Activated naive CD4-positive, alpha-beta T cell treated with Interleukin-2 at 50 U/mL for 16 hours (primary cell): ENCODE data around the gene HNRNPCL4.
"Not testable (repeated sequence)": the region's sequence is repeated elsewhere in the genome, so short reads cannot be mapped to it uniquely, and the experiment has no call there.

ENCODE experiments used
- DNase-seq: peaks from one replicate; pipeline ENCODE4 v3.0.0-alpha.2; 2020

HNRNPCL4 gene

GRCh38 chr1:13165531-13165930 is at the start of gene HNRNPCL4:
TSS of gene HNRNPCL4 (minus strand) at chr1:13165631. CDS start at chr1:13165467, 164 bp downstream.
- not testable (repeated sequence) for DNase-seq

GRCh38 chr1:13208712-13209111 is 43.3 kb upstream of the HNRNPCL4 start:
- DNase-seq: not testable (repeated sequence)

DNA sequence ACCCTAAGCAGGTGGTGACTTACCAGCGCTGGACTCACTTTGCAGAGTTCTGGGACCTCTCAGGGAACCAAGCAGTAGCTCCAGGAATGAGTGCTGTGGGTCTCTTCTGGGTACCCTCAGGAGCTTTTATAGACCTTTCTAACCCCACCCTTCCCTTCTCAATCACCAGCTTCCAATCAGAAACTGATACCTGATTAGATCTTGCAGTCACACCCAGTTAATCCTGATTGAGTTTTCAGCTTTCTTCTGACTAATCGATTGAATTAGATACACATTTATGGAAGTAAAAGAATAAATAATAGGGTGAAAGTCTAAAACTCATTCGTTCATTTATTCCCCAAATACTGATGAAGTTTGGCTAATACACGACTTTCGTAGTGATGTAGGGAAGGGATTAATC is 35.9 kb upstream of the HNRNPCL4 start, which contains the start of gene PRAMEF13:
TSS of gene PRAMEF13 (minus strand) at position 101 of the 400 bp plus-strand sequence. CDS start 1,820 bp downstream, outside the sequence.
- DNase-seq: not testable (repeated sequence)

DNA sequence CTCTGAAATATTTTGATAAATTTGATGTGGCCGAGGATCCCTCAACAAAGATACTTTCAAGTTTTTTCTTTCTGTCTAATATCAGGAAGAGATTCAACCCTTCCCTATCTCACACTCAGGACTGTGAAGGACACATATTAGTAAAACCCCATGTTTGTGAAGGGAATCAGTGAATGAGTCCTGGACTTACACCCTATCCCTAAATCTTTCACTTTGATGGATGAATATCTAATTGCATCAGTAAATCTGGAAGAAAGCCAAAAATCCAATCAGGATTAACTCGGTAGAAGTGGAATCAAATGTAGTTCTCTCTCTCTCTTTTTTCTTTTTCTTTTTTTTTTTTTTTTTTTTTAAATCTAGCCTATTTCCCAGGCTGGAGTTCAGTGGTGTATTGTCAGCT is 6.1 kb upstream of the HNRNPCL4 start, which contains the start of gene PRAMEF9:
TSS of gene PRAMEF9 (plus strand) at position 301 of the 400 bp plus-strand sequence. CDS start 3,433 bp downstream, outside the sequence.
- not testable (repeated sequence) for DNase-seq

- not testable (repeated sequence) for DNase-seq
Measured at GRCh38 chr1:13155909-13156308, 9.5 kb downstream of the HNRNPCL4 start, which contains the start of gene PRAMEF26. TSS of gene PRAMEF26 (minus strand) at chr1:13156009. CDS start at chr1:13153095, 2,914 bp downstream.

DNA sequence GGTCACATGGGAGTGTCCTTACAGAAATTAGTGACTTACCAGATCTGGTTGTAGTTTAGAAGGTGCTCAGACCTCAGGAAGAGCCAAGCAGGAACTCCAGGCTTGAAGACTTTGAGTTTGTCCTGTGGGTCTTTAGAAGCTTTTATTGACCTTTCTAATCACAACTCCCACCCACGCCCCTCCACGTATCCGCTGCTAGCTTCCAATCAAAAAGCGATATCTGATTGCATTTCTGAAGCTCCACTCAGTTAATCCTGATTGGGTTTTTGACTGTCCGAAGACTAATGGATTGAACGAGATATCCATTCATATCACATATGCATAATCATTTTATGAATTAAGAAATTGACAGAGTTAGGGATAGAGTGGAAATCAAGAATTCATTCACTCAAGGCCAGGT is 48.7 kb downstream of the HNRNPCL4 start, which contains the start of gene HNRNPCL2:
TSS of gene HNRNPCL2 (minus strand) at position 101 of the 400 bp plus-strand sequence. CDS start 454 bp downstream, outside the sequence.
- DNase-seq: not testable (repeated sequence)
